Mesenteric fat pad (tissue), 1 donor: ENCODE data around the gene DEF6. TPM values are rescaled to one million over a fixed set of nuclear protein-coding genes. Genes with fewer than 3 reads are reported as not detected.
A peak's percentile ranks its signal among the peaks of the same experiment; 100 is the strongest.

ENCODE experiments used
- DNase-seq: peaks from one replicate; pipeline ENCODE4 v3.0.0-alpha.2; 2020; ENCODE audit warnings: low spot score
- total RNA-seq: library from RNA; stranded (reverse); fragmentation: NEBNext Ultra II Directional; extraction: Animal tissue kit (Norgen Biotek cat#: 25700); gene quantifications from one replicate; pipeline ENCODE4 v1.2.1, GENCODE V29; 2021
- donor health status: DM: yes; HTN: yes; CAD: no.

Gene DEF6
- total RNA-seq, 1 donor from 2014 or later = 7.8 TPM

- peak; percentile 16 for DNase-seq
Measured at GRCh38 chr6:35275744-35276260, 21.8 kb upstream of the DEF6 start.

- DNase-seq = peak; percentile 43
Measured at GRCh38 chr6:35278708-35279107, 18.9 kb upstream of the DEF6 start.

DNA sequence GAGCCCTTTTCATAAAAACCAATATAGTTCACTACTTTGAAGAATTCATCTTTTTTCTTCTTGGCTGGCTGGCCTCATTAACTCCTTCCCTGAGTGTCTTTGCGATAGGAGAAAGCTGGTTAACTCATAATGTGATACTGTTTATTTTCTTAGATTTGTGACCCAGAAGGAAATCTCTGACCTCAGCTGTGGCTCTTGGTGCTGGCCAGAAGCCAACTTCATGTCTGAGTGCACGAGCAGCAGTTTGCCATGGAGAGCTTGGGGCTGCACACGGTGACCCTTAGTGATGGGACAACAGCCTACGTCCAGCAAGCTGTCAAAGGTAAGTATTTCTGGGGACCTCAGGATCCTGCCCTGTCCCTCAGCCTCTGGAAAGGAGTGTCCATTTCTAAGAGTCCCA lies 16.7 kb upstream of the DEF6 start:
- peak; percentile 51 for DNase-seq

- peak; percentile 35 for DNase-seq
Measured at GRCh38 chr6:35282472-35282871, 15.1 kb upstream of the DEF6 start.

GRCh38 chr6:35283361-35283760 lies 14.3 kb upstream of the DEF6 start:
- no peak for DNase-seq

GRCh38 chr6:35287671-35288396 lies 9.8 kb upstream of the DEF6 start:
- peak; percentile 78 for DNase-seq

DNA sequence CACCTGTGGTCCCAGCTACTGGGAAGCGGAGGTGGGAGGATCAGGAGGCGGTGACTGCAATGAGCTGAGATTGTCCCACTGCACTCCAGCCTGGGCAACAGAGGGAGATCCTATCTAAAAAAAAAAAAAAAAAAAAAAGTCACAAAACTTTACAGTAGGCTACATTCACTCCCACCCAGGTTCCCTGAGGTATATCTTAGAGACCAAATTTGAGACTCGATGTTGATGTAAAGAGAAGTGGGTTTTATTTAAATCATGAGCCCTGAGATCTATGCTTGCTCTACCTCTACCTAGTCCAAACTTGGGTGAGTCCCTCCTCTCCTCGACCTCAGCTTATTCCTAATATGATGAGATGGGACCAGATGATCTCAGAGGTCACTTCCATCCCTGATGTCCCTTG lies 8.8 kb upstream of the DEF6 start:
- DNase-seq = no peak

DNA sequence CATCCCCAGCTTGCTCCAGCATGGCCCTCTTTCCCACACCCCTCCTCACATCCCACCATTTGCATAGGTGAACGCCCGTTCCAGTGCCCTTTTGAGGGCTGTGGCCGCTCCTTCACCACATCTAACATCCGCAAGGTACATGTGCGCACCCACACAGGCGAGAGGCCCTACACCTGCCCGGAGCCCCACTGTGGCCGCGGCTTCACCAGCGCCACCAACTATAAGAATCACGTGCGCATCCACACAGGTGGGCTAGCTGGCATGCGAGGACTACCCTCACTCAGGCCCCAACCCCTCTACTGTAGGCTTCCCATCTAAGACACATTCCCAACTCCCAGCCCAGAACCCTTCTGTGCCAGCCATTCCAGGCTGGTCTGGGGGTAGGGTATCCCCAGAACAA lies 6.1 kb upstream of the DEF6 start:
- DNase-seq = peak; percentile 86

DNA sequence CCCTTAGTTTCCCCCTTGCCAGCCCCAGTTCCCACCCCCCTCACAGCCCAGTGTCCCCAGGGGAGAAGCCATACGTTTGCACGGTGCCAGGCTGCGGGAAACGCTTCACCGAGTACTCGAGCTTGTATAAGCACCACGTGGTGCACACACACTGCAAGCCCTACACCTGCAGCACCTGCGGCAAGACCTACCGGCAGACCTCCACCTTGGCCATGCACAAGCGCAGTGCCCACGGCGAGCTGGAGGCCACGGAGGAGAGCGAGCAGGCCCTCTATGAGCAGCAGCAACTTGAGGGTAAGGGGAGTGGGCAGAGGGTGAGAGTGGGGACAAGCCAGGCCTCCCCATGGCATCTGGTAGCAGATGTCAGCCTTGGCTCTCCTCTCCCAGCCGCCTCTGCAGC lies 5.1 kb upstream of the DEF6 start:
- peak; percentile 72 for DNase-seq

DNA sequence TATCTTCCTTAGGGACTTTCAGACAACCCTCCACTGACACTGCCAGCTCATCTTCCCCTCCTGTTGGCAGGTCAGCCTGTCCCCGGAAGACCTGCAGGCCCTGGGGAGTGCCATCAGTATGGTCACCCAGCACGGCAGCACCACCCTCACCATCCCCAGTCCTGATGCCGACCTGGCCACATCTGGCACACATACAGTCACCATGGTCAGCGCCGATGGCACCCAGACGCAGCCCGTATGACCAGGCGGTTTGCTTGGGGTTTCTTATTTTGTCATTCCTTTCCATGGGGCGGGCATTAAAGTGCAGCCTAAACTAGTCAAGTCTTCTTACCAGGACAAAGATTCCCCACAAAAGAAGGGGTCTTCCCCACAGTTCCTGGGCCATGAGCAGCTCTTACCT lies 3.9 kb upstream of the DEF6 start:
- DNase-seq = peak; percentile 59

- peak; percentile 68 for DNase-seq
Measured at GRCh38 chr6:35294308-35294945, 3.2 kb upstream of the DEF6 start.

- DNase-seq = peak; percentile 60
Measured at GRCh38 chr6:35295036-35295435, 2.6 kb upstream of the DEF6 start.

DNA sequence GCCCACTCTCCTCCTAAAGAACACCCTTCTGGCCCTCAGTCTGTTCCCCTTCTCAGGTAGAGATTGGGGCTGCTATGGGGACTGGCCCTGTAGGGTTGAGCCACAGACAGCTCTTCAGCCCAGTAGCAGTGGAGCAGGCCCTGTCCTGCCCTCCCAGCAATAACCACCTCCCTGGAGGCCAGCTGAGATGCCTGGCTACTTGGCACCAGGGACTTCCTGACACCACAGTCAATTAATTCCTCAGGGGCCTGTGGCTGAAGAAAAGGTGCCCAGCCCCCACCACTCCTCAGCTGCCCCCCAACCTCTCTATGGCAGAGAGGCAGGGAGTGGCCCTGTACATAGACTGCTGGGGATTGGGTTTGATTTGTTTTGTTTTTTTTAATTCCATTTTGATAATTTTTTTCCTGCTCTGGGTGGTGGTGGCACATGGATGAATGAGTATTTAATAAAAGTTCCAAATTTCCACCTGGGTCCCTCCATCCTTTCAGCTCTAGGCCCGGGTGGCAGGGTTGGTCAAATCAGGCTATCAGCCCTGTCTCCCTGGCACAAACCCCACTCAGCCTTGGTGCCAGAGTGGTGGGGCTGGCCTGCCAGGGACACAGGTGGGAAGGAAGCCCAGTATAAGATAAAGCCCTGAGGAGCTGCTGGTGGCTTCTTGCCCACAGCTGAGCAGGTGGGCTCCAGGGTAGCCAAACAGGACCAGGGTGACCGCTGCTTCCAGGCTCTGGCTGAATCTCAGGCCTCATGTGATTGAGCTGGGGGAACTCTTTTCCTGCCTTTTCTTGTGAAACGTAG lies 1.9 kb upstream of the DEF6 start:
- DNase-seq = no peak

GRCh38 chr6:35296931-35297600 lies 552 bp upstream of the DEF6 start:
- DNase-seq = peak; percentile 57

DNA sequence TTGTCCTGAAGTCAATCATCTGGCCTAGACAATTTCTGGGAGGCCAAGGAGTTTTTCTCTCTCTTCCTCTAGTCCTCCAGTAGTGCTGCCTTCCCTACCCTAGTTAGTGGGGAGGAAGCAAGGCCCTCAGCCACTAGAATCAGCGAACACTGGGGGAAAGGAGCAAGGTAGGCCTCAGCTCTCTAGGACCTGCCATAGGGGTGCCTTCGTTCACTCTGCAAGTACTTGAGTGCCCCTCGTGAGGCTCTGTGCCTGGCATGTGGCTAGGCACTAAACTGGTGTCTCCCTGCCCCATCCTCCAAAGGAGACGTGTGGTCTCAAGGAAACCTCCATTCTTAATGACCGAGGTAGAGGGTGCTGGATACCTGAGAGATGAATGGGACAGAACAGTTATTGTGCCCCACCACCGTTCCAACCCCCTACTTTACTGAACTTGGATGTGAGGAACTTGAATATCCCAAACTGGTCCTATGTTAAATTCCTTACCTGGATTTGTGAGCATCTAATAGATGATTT lies 1.1 kb downstream of the DEF6 start:
- DNase-seq = peak; percentile 41

DNA sequence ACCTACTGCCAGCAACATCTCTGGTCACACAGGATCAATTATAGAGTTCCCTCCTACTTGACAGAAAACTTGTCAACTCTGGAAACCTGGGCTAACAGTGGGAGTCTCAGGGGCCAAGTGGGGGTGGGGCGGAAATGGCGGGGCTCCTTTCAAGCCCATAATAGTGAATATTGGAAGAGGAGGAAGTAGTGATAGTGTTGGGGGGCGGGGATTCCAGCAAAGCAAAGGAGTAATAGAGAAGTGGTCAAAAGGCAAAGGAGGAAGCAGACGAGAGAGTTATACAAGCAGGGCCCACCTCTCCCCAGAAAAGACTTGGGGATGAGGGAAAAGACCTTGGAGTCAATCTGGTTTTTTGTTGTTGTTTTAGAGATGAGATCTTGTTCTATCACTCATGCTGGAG lies 2.1 kb downstream of the DEF6 start:
- DNase-seq = no peak

DNA sequence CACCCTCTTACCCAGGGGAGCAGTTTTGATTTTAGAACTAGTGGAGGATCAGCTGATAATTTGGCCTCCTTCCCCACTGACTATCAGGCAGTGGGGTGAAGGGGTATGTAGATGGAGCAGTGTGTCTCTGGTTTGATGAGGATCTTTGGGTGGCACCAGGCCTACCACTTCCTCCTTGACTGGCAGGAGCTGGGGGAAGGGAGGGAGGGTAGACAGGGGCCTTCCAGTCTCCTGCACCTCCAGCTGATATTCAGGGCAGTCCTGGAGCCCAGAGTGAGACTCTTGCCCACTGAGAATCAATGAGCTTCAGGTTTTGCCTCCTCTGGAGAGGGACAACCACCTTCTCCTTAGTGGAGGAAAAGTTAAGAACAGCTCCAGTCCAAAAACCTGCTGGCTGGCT lies 3.2 kb downstream of the DEF6 start:
- no peak for DNase-seq

- peak; percentile 90 for DNase-seq
Measured at GRCh38 chr6:35302604-35303241, 5.1 kb downstream of the DEF6 start.

GRCh38 chr6:35304299-35304698 lies 6.7 kb downstream of the DEF6 start:
- DNase-seq = peak; percentile 24

DNA sequence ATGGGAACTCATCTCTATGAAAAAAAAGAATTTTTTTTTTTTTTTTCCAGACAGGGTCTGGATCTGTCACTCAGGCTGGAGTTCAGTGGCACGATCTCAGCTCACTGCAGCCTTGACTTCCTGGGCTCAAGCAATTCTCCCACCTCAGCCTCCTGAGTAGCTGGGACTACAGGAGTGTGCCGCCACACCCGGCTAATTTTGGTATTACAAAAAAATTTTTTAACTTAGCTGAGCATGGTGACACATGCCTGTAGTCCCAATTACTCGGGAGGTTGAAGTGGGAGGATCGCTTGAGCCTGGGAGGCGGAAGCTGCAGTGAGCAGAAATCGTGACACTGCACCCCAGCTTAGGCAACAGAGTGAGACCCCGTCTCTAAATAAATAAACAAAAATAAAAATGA lies 7.5 kb downstream of the DEF6 start:
- DNase-seq = peak; percentile 11

DNA sequence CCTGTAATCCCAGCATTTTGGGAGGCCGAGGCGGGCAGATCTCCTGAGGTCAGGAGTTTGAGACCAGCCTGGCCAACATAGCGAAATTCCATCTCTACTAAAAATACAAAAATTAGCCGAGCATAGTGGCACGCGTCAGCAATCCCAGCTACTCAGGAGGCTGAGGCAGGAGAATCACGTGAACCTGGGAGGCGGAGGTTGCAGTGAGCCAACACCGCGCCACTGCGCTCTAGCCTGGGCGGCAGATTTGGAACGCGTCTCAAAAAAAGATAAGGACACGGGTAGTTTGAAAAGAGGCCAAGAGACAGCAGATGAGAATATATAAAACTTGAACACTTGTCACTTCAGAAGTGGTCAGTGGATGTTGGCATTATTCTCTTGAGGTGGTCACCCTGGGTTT lies 9.5 kb downstream of the DEF6 start:
- DNase-seq = peak; percentile 43
